HG03432 (cell line): ENCODE measurements around the gene ZNF605.
"Not testable (repeated sequence)": the region's sequence is repeated elsewhere in the genome, so short reads cannot be mapped to it uniquely, and the experiment has no call there.

ENCODE experiments used
- ATAC-seq: cut with Tn5 transposase; IDR thresholded peaks from one replicate; pipeline ENCODE4 v1.9.1; 2021; ENCODE audit warnings: mild to moderate bottlenecking, moderate library complexity; ENCODE audit not compliant: unreplicated experiment

ZNF605 gene

GRCh38 chr12:132949936-132950837 lies 5.9 kb downstream of the ZNF605 start:
- no peak for ATAC-seq

DNA sequence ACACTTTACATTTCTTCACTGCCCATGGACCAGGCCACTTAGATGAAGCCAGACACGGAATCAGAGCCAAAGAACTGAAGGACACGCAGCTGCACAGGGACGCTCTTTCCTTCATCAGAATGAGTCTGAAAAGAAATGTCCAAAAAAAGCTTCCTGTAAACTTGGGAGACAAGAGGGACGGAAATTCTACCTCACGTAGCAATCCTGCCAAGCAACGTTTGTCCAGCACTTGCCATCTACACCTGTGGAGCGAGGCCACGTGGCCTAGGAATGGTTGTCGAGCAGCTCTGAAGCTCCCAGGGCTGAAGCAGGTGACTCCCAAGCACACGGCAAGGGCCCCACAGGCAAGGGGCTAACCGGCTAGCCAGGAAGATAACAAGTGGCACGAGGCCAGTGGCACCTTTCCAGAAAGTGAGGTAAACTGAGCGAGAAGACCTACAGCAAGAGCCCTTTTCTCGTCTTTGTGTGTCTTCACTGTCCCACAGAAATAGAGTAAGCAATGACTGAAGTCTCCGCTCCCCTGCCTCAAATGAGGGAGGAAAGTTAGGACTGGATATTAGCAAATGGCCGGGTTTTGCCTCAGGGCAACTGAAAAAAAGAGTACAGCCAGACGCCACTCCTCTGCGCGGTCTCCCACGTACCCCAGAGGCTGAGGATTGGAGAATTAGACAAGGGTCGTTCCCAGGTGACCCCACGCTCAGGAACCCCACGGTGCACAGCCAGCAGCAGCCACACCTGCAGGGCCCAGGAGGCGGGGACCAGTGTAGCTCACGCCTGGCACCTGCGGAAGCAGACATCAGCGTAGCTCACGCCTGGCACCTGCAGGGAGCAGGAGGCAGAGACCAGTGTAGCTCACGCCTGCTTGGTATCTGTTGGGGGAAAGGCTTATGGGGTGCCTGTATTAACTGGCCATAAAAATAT lies 7.7 kb downstream of the ZNF605 start:
- ATAC-seq = no peak

DNA sequence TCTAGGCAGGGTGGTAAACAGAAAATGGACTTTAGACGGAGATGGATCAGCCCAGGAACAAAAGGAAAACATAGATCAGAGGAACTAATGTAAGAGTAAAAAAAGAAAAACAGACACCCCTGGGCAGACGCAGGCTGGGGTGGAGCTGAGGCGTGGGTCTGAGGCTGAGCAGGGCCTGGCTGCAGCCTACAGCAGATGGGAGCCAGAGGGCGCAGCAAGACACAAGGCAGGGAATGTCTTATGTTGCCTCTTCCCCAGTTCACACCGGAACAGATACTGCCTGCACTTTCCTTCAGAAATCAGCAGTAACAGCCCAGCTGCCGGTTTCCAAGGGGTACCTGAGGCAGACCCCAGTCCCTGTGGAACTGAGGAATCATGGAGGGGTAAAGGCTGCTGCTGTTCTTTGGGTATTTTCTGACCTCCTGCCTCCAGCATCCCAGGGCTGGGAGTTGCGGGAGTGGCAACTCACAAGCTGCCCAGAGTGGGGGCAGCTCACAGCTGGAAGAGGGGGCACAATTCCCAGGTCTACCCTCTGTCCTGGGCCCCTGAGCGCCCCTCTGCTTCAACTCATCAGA lies 9.8 kb downstream of the ZNF605 start:
- ATAC-seq = no peak

DNA sequence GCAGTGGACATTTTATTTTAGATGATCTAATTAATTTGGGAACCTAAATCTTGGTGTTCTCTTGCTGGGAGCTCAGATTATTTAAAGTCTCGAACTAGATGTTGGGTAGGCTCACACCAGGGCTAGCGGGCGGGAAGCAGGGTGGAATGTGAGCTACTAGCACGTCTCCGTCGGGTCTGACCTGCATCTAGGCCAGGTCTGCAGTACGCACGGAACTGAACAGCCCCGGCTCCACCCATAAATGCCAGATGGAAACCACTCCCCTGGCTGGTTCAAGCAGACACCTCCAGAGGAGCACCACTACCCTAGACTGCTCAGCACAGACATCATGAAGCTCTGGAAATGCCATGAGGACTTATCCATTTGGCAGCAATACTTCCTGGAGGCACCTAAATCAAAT lies 10.3 kb downstream of the ZNF605 start:
- no peak for ATAC-seq

GRCh38 chr12:132942611-132943010 lies 13.5 kb downstream of the ZNF605 start:
- no peak for ATAC-seq

GRCh38 chr12:132941336-132941954 lies 14.7 kb downstream of the ZNF605 start:
- no peak for ATAC-seq

GRCh38 chr12:132940071-132940719 lies 15.9 kb downstream of the ZNF605 start:
- ATAC-seq = no peak

DNA sequence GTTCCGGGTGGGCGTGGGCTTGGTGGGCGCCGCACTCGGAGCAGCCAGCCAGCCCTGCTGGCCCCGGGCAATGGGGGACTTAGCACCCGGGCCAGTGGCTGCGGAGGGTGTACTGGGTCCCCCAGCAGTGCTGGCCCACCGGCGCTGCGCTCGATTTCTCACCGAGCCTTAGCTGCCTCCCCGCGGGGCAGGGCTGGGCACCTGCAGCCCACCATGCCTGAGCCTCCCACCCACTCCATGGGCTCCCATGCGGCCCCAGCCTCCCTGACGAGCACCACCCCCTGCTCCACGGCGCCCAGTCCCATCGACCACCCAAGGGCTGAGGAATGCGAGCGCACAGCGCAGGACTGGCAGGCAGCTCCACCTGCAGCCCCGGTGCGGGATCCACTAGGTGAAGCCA lies 17.3 kb downstream of the ZNF605 start:
- ATAC-seq = not testable (repeated sequence)

DNA sequence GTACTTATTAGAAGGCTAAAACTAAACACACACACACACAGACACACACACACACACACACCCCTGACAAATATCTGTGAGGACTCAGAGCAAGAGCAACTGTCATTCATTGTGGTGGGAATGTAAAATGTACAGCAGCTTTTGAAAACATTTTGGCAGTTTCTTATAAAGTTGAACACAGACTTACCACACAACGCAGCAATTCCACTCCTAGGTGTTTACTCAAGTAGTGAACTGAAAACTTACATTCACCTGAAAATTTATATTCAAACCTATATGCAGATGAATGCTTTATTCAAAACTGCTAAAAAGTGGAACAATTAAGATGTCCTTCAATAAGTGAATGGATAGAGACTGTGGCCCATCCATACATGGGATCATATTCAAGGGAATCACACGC lies 18.6 kb downstream of the ZNF605 start:
- ATAC-seq = no peak

GRCh38 chr12:132936921-132937320 lies 19.2 kb downstream of the ZNF605 start:
- not testable (repeated sequence) for ATAC-seq

DNA sequence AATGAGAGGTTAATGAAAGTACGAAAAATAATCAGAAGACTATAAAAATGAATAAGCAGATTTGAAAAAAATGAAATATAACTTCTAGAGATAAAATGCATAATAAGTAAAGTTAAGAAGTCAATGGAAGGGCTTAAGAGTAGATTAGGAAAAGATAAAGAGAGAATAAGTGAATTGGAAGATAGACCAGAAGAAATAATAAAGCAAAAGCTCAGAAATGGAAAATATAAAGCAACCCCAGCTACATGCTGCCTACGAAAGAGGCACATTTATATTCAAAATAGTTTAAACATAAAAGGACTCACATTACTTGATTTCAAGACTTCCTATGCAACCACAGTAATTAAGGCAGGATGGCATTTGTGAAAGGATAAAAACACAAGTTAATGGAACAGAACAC lies 19.9 kb downstream of the ZNF605 start:
- ATAC-seq = no peak

- no peak for ATAC-seq
These were observed 29.7 kb downstream of the ZNF605 start for GRCh38 chr12:132926415-132926833.

GRCh38 chr12:132925597-132926414 lies 30.3 kb downstream of the ZNF605 start:
- ATAC-seq = no peak

DNA sequence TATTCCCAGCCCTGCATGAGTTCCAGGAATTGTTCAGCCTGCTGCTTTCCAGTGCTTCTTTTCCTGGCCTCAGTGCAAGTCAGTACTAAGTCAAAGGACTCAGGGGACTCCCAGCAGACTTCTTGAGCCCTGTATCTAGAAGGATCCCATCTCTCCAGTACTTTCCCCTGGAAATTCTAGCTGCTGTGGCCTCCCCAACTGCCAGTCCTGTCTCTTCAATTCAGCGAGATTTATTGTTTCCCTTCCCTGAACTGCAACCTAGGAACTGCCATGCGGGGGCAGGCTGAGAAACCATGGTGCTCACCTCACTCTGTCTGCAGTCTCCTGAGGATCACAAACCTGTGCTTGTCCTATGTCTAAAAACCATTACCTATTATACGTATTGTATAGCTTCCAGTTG lies 31.8 kb downstream of the ZNF605 start:
- ATAC-seq = no peak

GRCh38 chr12:132923356-132923909 lies 32.7 kb downstream of the ZNF605 start:
- ATAC-seq = no peak

GRCh38 chr12:132922676-132923075 lies 33.4 kb downstream of the ZNF605 start:
- ATAC-seq = no peak

DNA sequence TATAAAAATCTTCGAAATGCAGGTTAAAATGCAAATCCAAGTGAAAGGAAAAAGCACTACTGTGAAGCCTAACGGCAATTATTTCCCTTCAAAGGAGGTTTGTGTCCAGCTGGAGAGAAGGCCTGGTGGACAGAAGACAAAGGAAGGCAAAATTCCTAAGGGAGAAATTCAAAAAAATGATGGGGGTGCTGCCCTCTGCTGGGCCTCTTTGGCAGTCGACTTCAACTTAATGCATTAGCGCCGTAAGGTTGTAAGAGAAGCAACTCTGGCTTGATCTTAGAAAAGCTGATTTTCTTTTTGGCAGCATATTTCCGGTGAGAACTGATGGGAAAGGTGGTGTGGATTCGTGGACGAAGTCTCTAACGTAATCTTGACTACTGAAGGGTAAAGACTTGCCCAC lies 34.4 kb downstream of the ZNF605 start:
- ATAC-seq = no peak

- no peak for ATAC-seq
These were observed 37.4 kb downstream of the ZNF605 start for GRCh38 chr12:132918680-132919079.

- no peak for ATAC-seq
These were observed 47.1 kb downstream of the ZNF605 start for GRCh38 chr12:132909030-132909368.
